GM21526 (cell line): ENCODE data around the gene STARD5.
"Not testable (repeated sequence)": the region's sequence is repeated elsewhere in the genome, so short reads cannot be mapped to it uniquely, and the experiment has no call there.

Experiments
- ATAC-seq: cut with Tn5 transposase; IDR thresholded peaks from one replicate; pipeline ENCODE4 v1.9.1; 2021; ENCODE audit warnings: moderate library complexity; ENCODE audit not compliant: unreplicated experiment, low FRiP score

The STARD5 gene

GRCh38 chr15:81338170-81339007, 14.4 kb upstream of the STARD5 start:
- ATAC-seq = no peak

GRCh38 chr15:81337713-81338157, 13.8 kb upstream of the STARD5 start:
- ATAC-seq = no peak

GRCh38 chr15:81337241-81337640, 13.3 kb upstream of the STARD5 start:
- no peak for ATAC-seq

- no peak for ATAC-seq
Measured at GRCh38 chr15:81336568-81336967, 12.6 kb upstream of the STARD5 start.

- no peak for ATAC-seq
Measured at GRCh38 chr15:81335631-81336030, 11.7 kb upstream of the STARD5 start.

- ATAC-seq = no peak
Measured at GRCh38 chr15:81334768-81335435, 11.0 kb upstream of the STARD5 start.

- no peak for ATAC-seq
Measured at GRCh38 chr15:81333363-81333762, 9.4 kb upstream of the STARD5 start.

- ATAC-seq = no peak
Measured at GRCh38 chr15:81332326-81332725, 8.4 kb upstream of the STARD5 start.

GRCh38 chr15:81331600-81331999, 7.7 kb upstream of the STARD5 start:
- ATAC-seq = no peak

- ATAC-seq = not testable (repeated sequence)
Measured at GRCh38 chr15:81331141-81331540, 7.2 kb upstream of the STARD5 start.

GRCh38 chr15:81330366-81331090, 6.6 kb upstream of the STARD5 start:
- no peak for ATAC-seq

GRCh38 chr15:81329446-81329845, 5.5 kb upstream of the STARD5 start:
- ATAC-seq = no peak

- no peak for ATAC-seq
Measured at GRCh38 chr15:81327516-81327915, 3.6 kb upstream of the STARD5 start.

GRCh38 chr15:81326466-81327212, 2.7 kb upstream of the STARD5 start:
- ATAC-seq = no peak

GRCh38 chr15:81323559-81323943, 390 bp downstream of the STARD5 start:
- ATAC-seq = peak; percentile 6

GRCh38 chr15:81322676-81323253, 1.2 kb downstream of the STARD5 start:
- no peak for ATAC-seq

GRCh38 chr15:81321667-81322066, 2.3 kb downstream of the STARD5 start:
- ATAC-seq = no peak

GRCh38 chr15:81317642-81318017, 6.3 kb downstream of the STARD5 start:
- ATAC-seq = no peak

GRCh38 chr15:81316267-81316666, 7.7 kb downstream of the STARD5 start:
- ATAC-seq = no peak

- no peak for ATAC-seq
Measured at GRCh38 chr15:81315452-81316175, 8.3 kb downstream of the STARD5 start.
